ENCODE data around the gene ATG4D.

GRCh38 chr19:10501971-10502523, 41.7 kb upstream of the ATG4D start:
- TF ChIP-seq CTCF (IDR thresholded peaks at IDR 0.05) (no peak), POLR2A (IDR thresholded peaks at IDR 0.05) (no peak), POLR2AphosphoS5 (IDR thresholded peaks at IDR 0.05) (peak; percentile 33)

Measured in gastroesophageal sphincter (tissue), 3 donors.